NCI-H2196 (cell line): ENCODE results near the gene EXOC1L.

Source experiments
- DNase-seq: peaks from one replicate; lab custom pipeline; 2025; ENCODE audit not compliant: unreplicated experiment; lab: John Stamatoyannopoulos, UW

Gene EXOC1L, protein sequence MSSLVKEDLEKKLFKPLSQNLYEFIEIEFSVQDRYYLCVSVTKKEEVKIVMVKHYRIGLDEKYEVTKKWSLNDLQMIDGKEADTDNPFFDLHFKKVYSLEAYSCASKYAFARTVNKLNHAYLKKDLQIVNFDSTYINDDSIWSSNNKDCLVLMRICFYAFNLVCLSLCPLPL

GRCh38 chr4:55819634-55820033, at the start of gene EXOC1L:
TSS of gene EXOC1L (plus strand) at chr4:55819790. CDS start at chr4:55820027, 237 bp downstream.
- DNase-seq: no peak

DNA sequence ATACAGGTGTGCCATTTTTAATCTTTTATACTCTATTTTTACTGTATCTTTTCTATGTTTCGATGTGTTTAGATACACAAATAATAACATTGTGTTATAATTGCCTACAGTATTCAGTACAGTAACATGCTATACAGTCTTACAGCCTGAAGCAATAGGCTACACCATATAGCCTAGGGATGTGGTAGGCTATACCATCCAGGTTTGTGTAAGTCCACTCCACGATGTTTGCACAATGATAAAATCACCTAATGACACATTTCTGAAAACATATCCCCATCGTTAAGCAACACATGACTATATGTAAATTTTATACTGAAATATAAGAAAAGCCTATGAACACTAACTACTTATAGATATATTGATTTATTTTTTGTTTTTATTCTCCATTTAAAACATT, 48.9 kb upstream of the EXOC1L start:
- no peak for DNase-seq

- DNase-seq: no peak
Measured at GRCh38 chr4:55781341-55781740, 38.2 kb upstream of the EXOC1L start.

DNA sequence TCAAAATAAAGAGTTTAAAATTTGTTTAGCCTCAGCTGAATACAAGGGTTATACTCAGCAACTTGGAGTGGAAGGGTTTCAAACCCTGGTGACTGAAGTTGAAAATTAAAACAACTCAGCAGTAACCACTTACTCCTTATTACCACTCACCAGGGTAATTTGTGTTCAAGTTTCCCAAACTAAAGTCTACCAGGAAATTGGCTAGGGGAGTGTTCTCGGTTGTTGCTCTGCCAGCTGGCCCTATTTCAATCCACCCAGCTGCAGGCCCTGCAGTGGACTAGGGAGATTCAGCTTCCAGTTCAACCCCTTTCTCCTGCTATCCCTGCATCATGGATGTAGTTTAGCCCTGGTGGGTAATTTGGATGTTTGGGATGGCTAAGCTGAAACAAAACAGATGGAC, 37.8 kb upstream of the EXOC1L start:
- DNase-seq: no peak

- no peak for DNase-seq
Measured at GRCh38 chr4:55783584-55783983, 36.0 kb upstream of the EXOC1L start.

DNA sequence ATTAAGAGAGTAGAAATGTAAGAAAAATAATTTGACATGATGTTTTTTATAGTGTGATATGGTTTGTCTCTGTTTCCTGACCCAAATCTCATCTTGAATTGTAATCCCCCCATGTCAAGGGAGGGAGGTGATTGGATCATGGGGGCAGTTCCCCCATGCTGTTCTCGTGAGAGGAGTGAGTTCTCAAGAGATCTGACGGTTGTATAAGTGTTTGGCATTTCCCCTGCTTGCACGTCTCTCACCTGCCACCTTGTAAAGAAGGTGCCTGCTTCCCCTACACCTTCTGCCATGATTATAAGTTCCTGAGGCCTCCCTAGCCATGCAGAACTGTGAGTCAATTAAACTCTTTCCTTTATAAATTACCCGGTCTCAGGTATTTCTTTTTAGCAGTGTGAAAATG, 34.8 kb upstream of the EXOC1L start:
- no peak for DNase-seq

DNA sequence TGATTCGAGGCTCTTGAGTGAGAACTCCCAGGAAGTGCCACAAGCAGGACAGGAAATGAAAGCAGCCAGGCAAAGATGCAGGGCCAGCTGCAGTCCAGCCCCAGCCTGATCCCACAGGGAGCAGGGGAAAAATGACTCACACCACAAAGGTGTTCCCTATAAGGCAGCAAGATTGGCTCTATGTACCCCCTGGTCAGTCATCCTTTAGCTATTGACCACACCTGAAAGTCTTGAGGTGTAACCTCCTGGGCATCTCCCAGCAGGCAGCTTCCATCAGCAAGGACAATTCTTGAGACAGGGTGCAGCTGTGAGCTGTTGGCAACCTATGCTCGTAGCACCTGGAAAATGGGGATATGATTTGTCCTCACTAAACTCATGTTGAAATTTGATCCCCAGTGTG, 27.9 kb upstream of the EXOC1L start:
- no peak for DNase-seq

- no peak for DNase-seq
Measured at GRCh38 chr4:55793479-55793878, 26.1 kb upstream of the EXOC1L start.

- no peak for DNase-seq
Measured at GRCh38 chr4:55794053-55794452, 25.5 kb upstream of the EXOC1L start.

DNA sequence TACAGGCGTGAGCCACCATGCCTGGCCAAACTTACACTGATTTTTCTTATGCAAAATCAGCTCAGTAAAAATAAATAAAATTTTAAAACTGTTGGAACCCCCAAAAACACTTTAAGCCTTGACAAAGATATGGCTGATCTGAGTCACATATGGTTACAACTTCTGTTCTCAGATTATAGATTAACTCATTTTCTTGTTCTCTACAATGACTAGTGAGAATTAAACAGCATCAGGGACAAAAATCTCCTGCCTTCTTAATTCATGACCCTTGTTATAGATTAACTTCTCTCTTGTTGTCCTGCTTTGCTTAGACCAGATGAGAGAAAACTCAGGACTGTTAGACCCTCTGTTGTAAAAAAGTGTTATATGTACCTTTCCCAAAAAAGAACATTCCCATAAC, 24.2 kb upstream of the EXOC1L start:
- no peak for DNase-seq

DNA sequence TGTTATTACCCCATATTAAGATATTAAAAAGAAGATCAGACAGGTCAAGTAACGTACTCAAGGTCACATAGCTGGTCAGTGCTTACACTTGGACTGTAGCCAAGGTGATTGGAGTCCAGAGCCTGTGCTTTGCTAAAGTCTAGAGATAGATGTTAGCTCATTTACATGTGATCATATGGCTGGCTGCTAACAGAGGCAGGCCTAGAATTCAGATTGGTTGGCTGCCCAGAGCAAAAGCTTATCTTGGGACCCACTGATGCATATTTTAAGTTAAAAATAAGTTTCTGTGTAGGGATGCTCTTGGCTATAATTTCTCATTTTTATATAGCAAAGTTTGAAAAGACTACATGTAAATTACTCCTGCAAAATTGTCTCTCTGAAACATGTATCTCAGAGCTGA, 18.1 kb upstream of the EXOC1L start:
- DNase-seq: no peak

DNA sequence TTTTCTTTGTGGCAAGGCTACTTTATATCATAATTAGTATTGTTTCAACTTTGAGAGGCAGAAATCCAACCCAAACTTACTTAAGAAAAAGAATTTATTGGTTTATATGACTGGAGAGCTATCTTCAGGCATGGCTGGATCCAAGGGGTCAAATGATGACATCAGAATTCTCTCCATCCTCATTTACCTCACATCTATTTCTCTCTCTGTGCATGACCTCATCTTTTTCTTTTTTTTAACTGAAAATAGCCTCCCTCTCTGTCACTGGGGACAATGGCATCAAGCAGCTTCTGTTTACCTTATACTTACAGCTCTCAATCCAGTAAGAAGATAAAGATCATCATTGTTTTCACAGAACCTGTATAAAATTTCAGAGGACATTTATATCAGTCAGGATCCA, 12.0 kb upstream of the EXOC1L start:
- no peak for DNase-seq

DNA sequence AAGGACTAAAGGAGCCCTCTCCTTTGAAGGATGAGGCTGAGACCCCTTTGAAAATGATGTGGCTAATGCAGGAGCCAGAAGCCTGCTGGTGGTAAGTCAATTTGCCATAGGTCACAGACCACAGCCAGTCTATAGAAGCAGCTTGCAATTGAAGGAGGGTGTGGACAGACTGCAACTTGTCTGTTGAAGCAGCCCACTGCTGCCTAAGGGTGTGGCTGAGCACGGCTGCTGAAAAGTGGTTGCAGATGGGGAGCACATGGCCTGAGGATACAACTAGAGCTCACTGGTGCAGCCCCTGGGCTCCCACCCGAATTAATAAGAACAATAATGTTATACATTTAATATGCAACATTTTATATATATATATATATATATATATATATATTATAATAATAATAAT, 11.4 kb upstream of the EXOC1L start:
- DNase-seq: no peak

DNA sequence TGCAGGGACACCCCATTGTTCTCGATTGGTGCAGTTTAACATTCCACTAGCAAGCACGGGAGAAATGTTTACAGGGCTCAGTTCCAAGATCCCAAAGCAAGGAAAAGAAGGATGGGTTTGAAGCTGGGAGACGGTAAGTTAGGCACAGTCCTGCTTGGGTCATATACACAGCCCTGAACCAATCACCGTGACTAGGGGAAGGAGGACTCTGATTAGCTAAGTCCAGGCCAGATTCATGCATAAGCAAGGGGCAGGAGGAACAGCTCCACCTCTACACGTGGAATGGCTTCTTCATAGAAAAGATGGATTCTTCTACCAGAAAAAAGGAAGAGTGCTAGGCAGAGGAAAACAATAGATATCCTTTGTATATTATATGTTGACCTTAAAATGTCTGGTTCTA, 11.0 kb upstream of the EXOC1L start:
- no peak for DNase-seq

GRCh38 chr4:55817691-55818090, 1.9 kb upstream of the EXOC1L start:
- DNase-seq: no peak

DNA sequence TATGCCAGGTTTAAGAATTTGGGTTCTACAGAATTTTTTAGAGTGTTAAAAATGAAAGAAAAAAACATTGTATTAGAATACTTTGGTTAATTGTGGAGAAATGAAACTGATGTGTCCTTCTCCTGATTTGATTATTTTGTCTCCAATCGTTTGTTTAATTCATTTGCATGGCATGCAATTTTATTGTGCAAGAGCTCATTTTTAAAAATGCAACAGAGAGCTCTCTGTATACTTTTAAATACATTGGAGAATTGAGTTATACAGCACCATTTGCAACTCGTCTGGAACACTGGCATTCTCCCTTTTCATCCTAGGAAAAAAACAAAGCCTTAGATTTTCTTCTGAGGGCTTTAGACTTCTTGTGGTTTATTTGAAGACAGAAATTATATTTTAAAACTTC, 689 bp downstream of the EXOC1L start:
- DNase-seq: no peak

GRCh38 chr4:55822329-55822728, 2.7 kb downstream of the EXOC1L start:
- DNase-seq: no peak

GRCh38 chr4:55824865-55825264, 5.3 kb downstream of the EXOC1L start:
- no peak for DNase-seq

DNA sequence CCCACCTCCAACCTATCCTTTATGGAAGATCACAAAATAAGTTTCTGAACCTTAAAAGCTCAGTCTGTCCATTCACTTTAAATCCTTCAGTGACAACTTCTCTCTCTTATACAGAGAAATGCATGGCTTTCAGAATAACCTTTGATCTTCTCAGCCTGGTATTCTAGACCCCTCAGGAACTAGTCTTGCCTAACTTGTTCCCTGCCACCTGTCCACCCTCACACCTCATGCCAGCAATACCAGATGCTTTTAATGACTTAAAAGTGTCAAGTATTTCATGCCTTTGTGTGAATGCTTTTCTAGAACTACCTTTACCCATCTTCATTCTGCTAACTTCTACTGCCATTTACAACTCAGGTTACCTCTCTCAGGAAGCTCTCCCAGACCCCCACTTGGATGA, 7.4 kb downstream of the EXOC1L start:
- no peak for DNase-seq

DNA sequence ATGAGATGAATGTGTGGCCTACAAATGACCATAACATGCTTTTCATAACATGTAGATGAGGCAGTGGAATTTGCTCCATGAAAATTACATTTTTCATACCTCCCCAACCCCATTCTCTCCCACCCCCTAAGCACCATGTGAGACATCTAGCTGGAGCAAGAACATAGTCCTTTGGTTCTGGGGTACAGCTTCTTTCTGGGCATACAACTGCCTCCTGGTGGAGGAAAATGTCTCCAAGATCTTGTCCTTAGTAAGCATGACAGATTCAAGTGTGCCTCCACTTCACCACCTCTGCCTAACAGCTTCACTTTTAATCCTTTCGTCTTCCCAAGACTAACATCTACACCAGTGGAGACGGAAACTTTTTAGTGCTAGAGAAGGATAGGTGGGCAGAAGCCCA, 8.0 kb downstream of the EXOC1L start:
- DNase-seq: no peak

DNA sequence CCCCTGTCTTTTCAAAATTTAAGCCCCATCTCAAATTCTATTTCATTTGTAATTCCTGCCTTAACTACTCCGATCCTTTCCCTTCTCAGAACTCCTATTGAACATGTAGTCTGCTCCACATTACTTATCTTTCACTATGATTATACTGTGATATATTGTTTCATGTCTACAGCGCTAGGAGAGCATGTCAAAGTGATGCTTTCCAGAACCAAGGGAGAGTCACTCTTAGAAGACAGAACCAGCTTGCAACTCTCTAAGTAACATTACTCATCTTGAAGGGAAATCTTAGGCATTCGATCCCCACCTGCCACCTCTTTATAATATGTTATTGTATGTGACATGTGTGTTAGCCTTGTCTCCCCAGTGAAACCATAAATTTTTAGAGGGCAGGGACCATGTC, 10.5 kb downstream of the EXOC1L start:
- no peak for DNase-seq

DNA sequence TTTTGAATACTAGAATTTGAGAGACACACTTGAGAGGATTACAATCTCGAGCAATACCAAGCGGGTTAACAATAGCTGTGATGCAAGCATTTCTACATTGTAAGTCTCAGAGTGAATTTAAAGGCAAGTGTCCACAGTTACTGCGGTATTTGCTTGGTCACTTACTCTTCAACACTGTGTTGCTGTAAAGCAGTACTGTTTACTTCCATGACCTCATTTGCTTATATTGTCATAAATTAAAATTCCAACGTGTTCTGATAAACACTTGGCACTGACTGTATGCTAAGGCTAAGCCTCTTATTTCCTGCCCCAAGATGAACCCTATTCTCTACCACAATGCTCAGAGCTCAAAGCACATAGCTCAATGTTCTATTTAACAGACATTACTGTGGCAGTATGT, 11.1 kb downstream of the EXOC1L start:
- DNase-seq: no peak

GRCh38 chr4:55834086-55834795, 14.7 kb downstream of the EXOC1L start:
- no peak for DNase-seq
